ENCODE measurements around the gene ZSCAN9.

Gene ZSCAN9

GRCh38 chr6:28225056-28225834 is at the start of gene ZSCAN9:
TSS of gene ZSCAN9 (plus strand) at chr6:28225275. CDS start at chr6:28227085, 1,810 bp downstream.
- TF ChIP-seq, protein P1, sequence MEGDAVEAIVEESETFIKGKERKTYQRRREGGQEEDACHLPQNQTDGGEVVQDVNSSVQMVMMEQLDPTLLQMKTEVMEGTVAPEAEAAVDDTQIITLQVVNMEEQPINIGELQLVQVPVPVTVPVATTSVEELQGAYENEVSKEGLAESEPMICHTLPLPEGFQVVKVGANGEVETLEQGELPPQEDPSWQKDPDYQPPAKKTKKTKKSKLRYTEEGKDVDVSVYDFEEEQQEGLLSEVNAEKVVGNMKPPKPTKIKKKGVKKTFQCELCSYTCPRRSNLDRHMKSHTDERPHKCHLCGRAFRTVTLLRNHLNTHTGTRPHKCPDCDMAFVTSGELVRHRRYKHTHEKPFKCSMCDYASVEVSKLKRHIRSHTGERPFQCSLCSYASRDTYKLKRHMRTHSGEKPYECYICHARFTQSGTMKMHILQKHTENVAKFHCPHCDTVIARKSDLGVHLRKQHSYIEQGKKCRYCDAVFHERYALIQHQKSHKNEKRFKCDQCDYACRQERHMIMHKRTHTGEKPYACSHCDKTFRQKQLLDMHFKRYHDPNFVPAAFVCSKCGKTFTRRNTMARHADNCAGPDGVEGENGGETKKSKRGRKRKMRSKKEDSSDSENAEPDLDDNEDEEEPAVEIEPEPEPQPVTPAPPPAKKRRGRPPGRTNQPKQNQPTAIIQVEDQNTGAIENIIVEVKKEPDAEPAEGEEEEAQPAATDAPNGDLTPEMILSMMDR (IDR thresholded peaks at IDR 0.05; ENCODE audit: control insufficient read depth, extremely low read depth, insufficient read depth), result no peak
- peak within 1 kb of the TSS; percentile 92 for H3K4me3 ChIP-seq (ENCODE audit: low read depth, low read length)
- DNase-seq (ENCODE audit: low read depth), result peak; percentile 83

DNA sequence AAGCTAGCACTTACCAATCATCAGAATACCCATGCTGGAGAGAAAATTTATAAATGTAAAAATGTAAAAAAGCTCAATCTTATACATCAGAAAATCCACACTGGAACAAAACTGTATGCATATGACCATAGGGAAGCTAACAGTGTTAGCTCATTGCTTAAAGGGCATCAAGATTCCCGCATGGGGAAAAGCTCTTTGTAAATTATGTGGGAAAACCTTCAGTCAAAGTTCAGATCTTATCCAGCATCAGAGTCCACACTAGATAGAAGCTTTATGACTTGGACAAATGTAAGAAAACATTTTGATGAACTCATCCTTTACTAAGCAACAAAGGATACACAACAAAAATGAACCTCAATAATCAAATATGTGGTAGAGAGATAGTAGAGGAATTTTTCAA is 48.7 kb upstream of the ZSCAN9 start:
- no peak for DNase-seq (ENCODE audit: low read depth)
- TF ChIP-seq, protein P1 (IDR thresholded peaks at IDR 0.05; ENCODE audit: control insufficient read depth, extremely low read depth, insufficient read depth), result no peak

GRCh38 chr6:28182255-28182654 is 42.8 kb upstream of the ZSCAN9 start:
- H3K4me3 ChIP-seq (ENCODE audit: low read depth, low read length), result no peak overlapping the region
- no peak for DNase-seq (ENCODE audit: low read depth)
- TF ChIP-seq, protein P1 (IDR thresholded peaks at IDR 0.05; ENCODE audit: control insufficient read depth, extremely low read depth, insufficient read depth), result no peak

More for the DNA sequence above, 48.7 kb upstream of the ZSCAN9 start:
- H3K4me3 ChIP-seq (ENCODE audit: low read depth, low read length), result no peak overlapping the region

DNA sequence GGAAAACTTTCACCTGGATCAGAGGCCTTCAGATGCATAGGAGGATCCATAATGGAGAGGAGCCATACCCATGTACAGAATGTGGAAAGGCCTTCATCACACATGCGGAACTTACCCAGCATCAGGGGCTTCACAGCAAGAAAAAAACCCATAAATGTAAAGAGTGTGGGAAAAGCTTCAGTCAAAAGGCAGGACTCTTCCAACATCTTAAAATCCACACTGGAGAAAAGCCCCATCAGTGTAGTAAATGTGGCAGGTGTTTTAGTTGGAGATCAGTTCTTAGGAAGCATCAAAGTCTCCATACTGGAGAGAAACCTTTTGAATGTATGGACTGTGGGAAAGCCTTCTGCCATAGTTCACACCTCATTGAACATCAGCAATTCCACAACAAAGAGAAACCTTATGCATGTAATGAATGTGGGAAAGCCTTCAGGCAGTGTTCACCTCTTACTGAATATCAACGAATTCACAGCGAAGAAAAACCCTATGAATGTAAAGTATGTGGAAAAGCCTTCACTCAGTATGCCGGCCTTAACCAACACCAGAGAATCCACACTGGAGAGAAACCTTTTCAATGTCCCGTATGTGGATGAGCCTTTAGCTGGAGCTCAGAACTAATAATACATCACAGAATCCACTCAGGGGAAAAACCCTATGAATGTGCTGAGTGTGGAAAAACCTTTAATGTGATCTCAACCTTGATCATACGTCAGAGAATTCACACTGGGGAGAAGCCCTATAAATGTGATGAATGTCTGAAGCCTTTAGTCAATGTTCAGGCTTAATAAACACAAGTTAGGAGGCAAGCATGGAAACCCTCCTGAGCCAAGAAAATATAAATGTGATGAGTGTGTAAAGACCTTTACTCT is 36.7 kb upstream of the ZSCAN9 start:
- no peak for DNase-seq (ENCODE audit: low read depth)
- H3K4me3 ChIP-seq (ENCODE audit: low read depth, low read length), result no peak overlapping the region

DNA sequence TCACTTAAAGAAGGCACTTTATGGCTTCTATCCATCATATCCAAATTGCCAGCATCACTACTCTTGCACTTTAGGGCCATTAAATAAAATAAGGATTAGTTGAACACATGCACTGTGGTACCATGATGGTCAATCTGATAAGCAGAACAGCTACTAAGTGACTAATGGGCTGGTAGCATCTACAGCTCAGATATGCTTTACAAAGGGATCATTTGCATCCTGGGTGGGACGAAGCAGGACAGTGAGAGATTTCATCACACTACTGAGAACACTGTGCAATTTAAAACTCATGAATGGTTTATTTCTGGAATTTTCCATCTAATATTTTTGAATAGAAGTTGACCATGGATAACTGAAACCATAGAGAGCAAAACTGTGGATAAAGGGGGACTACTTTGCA is 25.1 kb upstream of the ZSCAN9 start:
- TF ChIP-seq, protein P1 (IDR thresholded peaks at IDR 0.05; ENCODE audit: control insufficient read depth, extremely low read depth, insufficient read depth), result no peak
- no peak for DNase-seq (ENCODE audit: low read depth)
- H3K4me3 ChIP-seq (ENCODE audit: low read depth, low read length), result no peak overlapping the region

More for the DNA sequence above, 36.7 kb upstream of the ZSCAN9 start:
- TF ChIP-seq, protein P1 (IDR thresholded peaks at IDR 0.05; ENCODE audit: control insufficient read depth, extremely low read depth, insufficient read depth), result no peak

GRCh38 chr6:28203201-28203600 is 21.9 kb upstream of the ZSCAN9 start:
- TF ChIP-seq, protein P1 (IDR thresholded peaks at IDR 0.05; ENCODE audit: control insufficient read depth, extremely low read depth, insufficient read depth), result no peak
- no peak for DNase-seq (ENCODE audit: low read depth)
- H3K4me3 ChIP-seq (ENCODE audit: low read depth, low read length), result no peak overlapping the region
